Measurements from ENCODE around the gene SH3RF2.
"Not testable (repeated sequence)": the region's sequence is repeated elsewhere in the genome, so short reads cannot be mapped to it uniquely, and the experiment has no call there.

The SH3RF2 gene

GRCh38 chr5:145936401-145937131 lies at the start of gene SH3RF2:
Gene SH3RF2 (plus strand): TSS chr5:145936578. CDS start chr5:145937929, 1,351 bp downstream.
- DNase-seq (ENCODE audit: low read depth, low spot score): peak; percentile 96

GRCh38 chr5:145887217-145887616 lies 49.2 kb upstream of the SH3RF2 start:
- DNase-seq (ENCODE audit: low read depth, low spot score): no peak

GRCh38 chr5:145887976-145888574 lies 48.3 kb upstream of the SH3RF2 start:
- peak; percentile 72 for DNase-seq (ENCODE audit: low read depth, low spot score)

- DNase-seq (ENCODE audit: low read depth, low spot score): no peak
These were observed 46.8 kb upstream of the SH3RF2 start for GRCh38 chr5:145889611-145890010.

- not testable (repeated sequence) for DNase-seq (ENCODE audit: low read depth, low spot score)
These were observed 45.0 kb upstream of the SH3RF2 start for GRCh38 chr5:145891378-145891777.

- no peak for DNase-seq (ENCODE audit: low read depth, low spot score)
These were observed 38.2 kb upstream of the SH3RF2 start for GRCh38 chr5:145898171-145898570.

- no peak for DNase-seq (ENCODE audit: low read depth, low spot score)
These were observed 34.0 kb upstream of the SH3RF2 start for GRCh38 chr5:145902421-145902820.

GRCh38 chr5:145903113-145903512 lies 33.3 kb upstream of the SH3RF2 start:
- DNase-seq (ENCODE audit: low read depth, low spot score): no peak

GRCh38 chr5:145903867-145904266 lies 32.5 kb upstream of the SH3RF2 start:
- peak; percentile 51 for DNase-seq (ENCODE audit: low read depth, low spot score)

- no peak for DNase-seq (ENCODE audit: low read depth, low spot score)
These were observed 31.6 kb upstream of the SH3RF2 start for GRCh38 chr5:145904743-145905142.

- peak; percentile 70 for DNase-seq (ENCODE audit: low read depth, low spot score)
These were observed 30.0 kb upstream of the SH3RF2 start for GRCh38 chr5:145906401-145906800.

GRCh38 chr5:145908206-145908960 lies 28.0 kb upstream of the SH3RF2 start:
- no peak for DNase-seq (ENCODE audit: low read depth, low spot score)

GRCh38 chr5:145911164-145911563 lies 25.2 kb upstream of the SH3RF2 start:
- no peak for DNase-seq (ENCODE audit: low read depth, low spot score)

GRCh38 chr5:145912019-145912418 lies 24.4 kb upstream of the SH3RF2 start:
- DNase-seq (ENCODE audit: low read depth, low spot score): no peak

- DNase-seq (ENCODE audit: low read depth, low spot score): no peak
These were observed 23.8 kb upstream of the SH3RF2 start for GRCh38 chr5:145912594-145912993.

GRCh38 chr5:145913701-145914100 lies 22.7 kb upstream of the SH3RF2 start:
- DNase-seq (ENCODE audit: low read depth, low spot score): no peak

GRCh38 chr5:145915970-145916638 lies 20.3 kb upstream of the SH3RF2 start:
- no peak for DNase-seq (ENCODE audit: low read depth, low spot score)

GRCh38 chr5:145917288-145917687 lies 19.1 kb upstream of the SH3RF2 start:
- no peak for DNase-seq (ENCODE audit: low read depth, low spot score)

- no peak for DNase-seq (ENCODE audit: low read depth, low spot score)
These were observed 18.0 kb upstream of the SH3RF2 start for GRCh38 chr5:145918397-145918796.

GRCh38 chr5:145919413-145919812 lies 17.0 kb upstream of the SH3RF2 start:
- DNase-seq (ENCODE audit: low read depth, low spot score): no peak

GRCh38 chr5:145920542-145921210 lies 15.7 kb upstream of the SH3RF2 start:
- no peak for DNase-seq (ENCODE audit: low read depth, low spot score)
